ENCODE measurements around the gene FAM241A. TPM values are rescaled to one million over a fixed set of nuclear protein-coding genes. Genes with fewer than 3 reads are reported as not detected.

FAM241A gene
- total and polyA plus RNA-seq, 2 donors (not counting 3 experiments of a cell fraction or from before 2014, with no cell fraction given) = 3.2 to 9.1 TPM

GRCh38 chr4:112210777-112211176 lies 65.5 kb downstream of the FAM241A start:
- BruUV-seq (replicated peaks) = no TSS peak
- H3K4me3 ChIP-seq (replicated peaks in 1 of 3; ENCODE audit: insufficient read depth in 1 of 3, low read depth in 1 of 3, low read length in 3 of 3) = no peak overlapping the region
- no peak for DNase-seq (ENCODE audit: low read depth, low spot score)
- ChIA-PET POLR2A (no interaction called here), CTCF (interaction anchor here (0.7 to 1.2 kb wide), 2 partner anchors 88 to 111 kb away, joined by 4 to 7 read pairs; no protein-coding TSS in a partner anchor)
- no peak overlapping the region for H2AFZ ChIP-seq (ENCODE audit: low read depth, low read length)
- no peak for TF ChIP-seq MAX (IDR thresholded peaks at IDR 0.05; ENCODE audit: insufficient read depth, insufficient read length)
- TF ChIP-seq FOS (IDR thresholded peaks at IDR 0.05; ENCODE audit: borderline replicate concordance, insufficient read depth, low read length) = no peak
- TF ChIP-seq, protein P1, sequence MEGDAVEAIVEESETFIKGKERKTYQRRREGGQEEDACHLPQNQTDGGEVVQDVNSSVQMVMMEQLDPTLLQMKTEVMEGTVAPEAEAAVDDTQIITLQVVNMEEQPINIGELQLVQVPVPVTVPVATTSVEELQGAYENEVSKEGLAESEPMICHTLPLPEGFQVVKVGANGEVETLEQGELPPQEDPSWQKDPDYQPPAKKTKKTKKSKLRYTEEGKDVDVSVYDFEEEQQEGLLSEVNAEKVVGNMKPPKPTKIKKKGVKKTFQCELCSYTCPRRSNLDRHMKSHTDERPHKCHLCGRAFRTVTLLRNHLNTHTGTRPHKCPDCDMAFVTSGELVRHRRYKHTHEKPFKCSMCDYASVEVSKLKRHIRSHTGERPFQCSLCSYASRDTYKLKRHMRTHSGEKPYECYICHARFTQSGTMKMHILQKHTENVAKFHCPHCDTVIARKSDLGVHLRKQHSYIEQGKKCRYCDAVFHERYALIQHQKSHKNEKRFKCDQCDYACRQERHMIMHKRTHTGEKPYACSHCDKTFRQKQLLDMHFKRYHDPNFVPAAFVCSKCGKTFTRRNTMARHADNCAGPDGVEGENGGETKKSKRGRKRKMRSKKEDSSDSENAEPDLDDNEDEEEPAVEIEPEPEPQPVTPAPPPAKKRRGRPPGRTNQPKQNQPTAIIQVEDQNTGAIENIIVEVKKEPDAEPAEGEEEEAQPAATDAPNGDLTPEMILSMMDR (IDR thresholded peaks at IDR 0.05; ENCODE audit: extremely low read depth in 1 of 2, insufficient read depth in 1 of 2, low read depth in 1 of 2, low read length in 2 of 2) = no peak
- TF ChIP-seq MYC (IDR thresholded peaks at IDR 0.05; ENCODE audit: low read depth, low read length) = no peak
- no peak for TF ChIP-seq GATA2 (IDR thresholded peaks at IDR 0.05; ENCODE audit: insufficient read depth, insufficient read length, low read depth, low read length)
- no peak for TF ChIP-seq EZH2 (IDR thresholded peaks at IDR 0.05; ENCODE audit: borderline replicate concordance, low read depth, low read length, severe bottlenecking)
- no peak for TF ChIP-seq POLR2AphosphoS5 (IDR thresholded peaks at IDR 0.05; ENCODE audit: insufficient read depth, low read depth, low read length)
- no peak for TF ChIP-seq POLR2A (IDR thresholded peaks at IDR 0.05; ENCODE audit: low read depth, low read length)
- no peak for TF ChIP-seq JUN (IDR thresholded peaks at IDR 0.05; ENCODE audit: borderline replicate concordance, insufficient read depth, insufficient read length, low read depth)
- H3K4me2 ChIP-seq (ENCODE audit: insufficient read depth, low read length) = no peak overlapping the region
- intact Hi-C loops (cut with micrococcal nuclease) = loop anchor here (5.0 kb wide), 1 partner anchor 557 kb away; no protein-coding TSS in a partner anchor
- FAIRE-seq = no peak
- no peaks in the 10 kb centered on the region for H3K36me3 ChIP-seq (ENCODE audit: control insufficient read depth in 2 of 2, extremely low read depth in 1 of 2, insufficient read depth in 2 of 2, low read length in 2 of 2)
- H4K20me1 ChIP-seq (replicated peaks; ENCODE audit: control insufficient read depth, extremely low read depth, insufficient read depth, low read length) = no peaks in the 10 kb centered on the region
- no peaks in the 10 kb centered on the region for H3K9me1 ChIP-seq (replicated peaks; ENCODE audit: control insufficient read depth, extremely low read depth, insufficient read depth, low read length)
- H3K27me3 ChIP-seq (ENCODE audit: control insufficient read depth in 2 of 2, insufficient read depth in 2 of 2, low read length in 2 of 2) = no peaks in the 10 kb centered on the region
- no peaks in the 10 kb centered on the region for H3K4me1 ChIP-seq (ENCODE audit: control insufficient read depth, extremely low read depth, insufficient read depth, low read length)
- H3K9ac ChIP-seq (replicated peaks; ENCODE audit: extremely low read depth, insufficient read depth, low read length) = no peak overlapping the region
- H3K27ac ChIP-seq (ENCODE audit: insufficient read depth, low read depth, low read length) = no peak overlapping the region
- H3K9me3 ChIP-seq (replicated peaks; ENCODE audit: control insufficient read depth, insufficient read depth, low read length) = no peaks in the 10 kb centered on the region
- H3K79me2 ChIP-seq (ENCODE audit: control insufficient read depth, insufficient read depth, low read length) = no peaks in the 10 kb centered on the region
- dilution Hi-C loops (cut with MboI; ENCODE audit: extremely low pct_ligation_motif_present, low sequenced_read_pairs) = no loop called here

Data from endothelial cell of umbilical vein (primary cell).